Keratinocyte (primary cell): ENCODE data around the gene TRIB2. TPM values are rescaled to one million over a fixed set of nuclear protein-coding genes. Genes with fewer than 3 reads are reported as not detected.

Source experiments
- DNase-seq: peaks from one replicate; pipeline ENCODE4 v3.0.0-alpha.2; 2011; ENCODE audit warnings: low read depth, missing footprints, low spot score
- FAIRE-seq: peaks from 2 replicates; lab custom pipeline; 2011; peaks lifted over from hg19 to GRCh38; lab: Jason Lieb, UNC
- H2AFZ ChIP-seq: 2 replicates; pipeline ENCODE4 v1.6.0; 2012; ENCODE audit warnings: low read length, control low read depth, inconsistent platforms; ENCODE audit not compliant: control insufficient read depth
- H3K27ac ChIP-seq: 2 replicates; pipeline ENCODE4 v1.5.1; 2011; ENCODE audit warnings: low read length; ENCODE audit not compliant: control insufficient read depth, insufficient read depth
- H3K27me3 ChIP-seq: 3 replicates; pipeline ENCODE4 v1.6.0; 2011; ENCODE audit warnings: low read length; ENCODE audit not compliant: control insufficient read depth, insufficient read depth; ENCODE audit errors: extremely low read depth
- H3K36me3 ChIP-seq, 2 experiments: 2 replicates in 1 of 2; 3 replicates in 1 of 2; pipeline ENCODE4 v1.5.1; 2011; ENCODE audit warnings: low read length in 2 of 2, mild to moderate bottlenecking in 1 of 2; ENCODE audit not compliant: control insufficient read depth in 2 of 2, insufficient read depth in 2 of 2; ENCODE audit errors: extremely low read depth in 1 of 2
- H3K4me1 ChIP-seq: 3 replicates; pipeline ENCODE4 v1.5.1; 2011; ENCODE audit warnings: low read length; ENCODE audit not compliant: control insufficient read depth, insufficient read depth; ENCODE audit errors: extremely low read depth
- H3K4me2 ChIP-seq: 3 replicates; pipeline ENCODE4 v1.6.0; 2011; ENCODE audit warnings: low read depth, low read length; ENCODE audit not compliant: control insufficient read depth, insufficient read depth; ENCODE audit errors: extremely low read depth
- H3K4me3 ChIP-seq, 3 experiments: fragments of 200-600 bp in 1 of 3; sonication (generic) in 1 of 3; 2 replicates in 2 of 3; 3 replicates in 1 of 3; pipeline ENCODE4 v1.5.1; 2011 to 2016; ENCODE audit warnings: low read length in 3 of 3, mild to moderate bottlenecking in 3 of 3, control low read depth in 2 of 3, inconsistent platforms in 1 of 3, low read depth in 1 of 3, mixed read lengths in 1 of 3, mixed run types in 1 of 3, moderate library complexity in 1 of 3; ENCODE audit not compliant: control insufficient read depth in 2 of 3, insufficient read depth in 2 of 3; ENCODE audit errors: extremely low read depth in 1 of 3
- H3K79me2 ChIP-seq: 2 replicates; pipeline ENCODE4 v1.6.0; 2012; ENCODE audit warnings: low read length; ENCODE audit not compliant: control insufficient read depth, insufficient read depth
- H3K9ac ChIP-seq: 3 replicates; pipeline ENCODE4 v1.6.0; 2011; ENCODE audit warnings: low read length; ENCODE audit not compliant: control insufficient read depth, insufficient read depth; ENCODE audit errors: extremely low read depth
- H3K9me1 ChIP-seq: 3 replicates; pipeline ENCODE4 v1.6.0; 2011; ENCODE audit warnings: low read length; ENCODE audit not compliant: control insufficient read depth, insufficient read depth; ENCODE audit errors: extremely low read depth
- H3K9me3 ChIP-seq: 2 replicates; pipeline ENCODE4 v1.5.1; 2012; ENCODE audit warnings: low read depth, low read length; ENCODE audit not compliant: control insufficient read depth
- H4K20me1 ChIP-seq: 3 replicates; pipeline ENCODE4 v1.6.0; 2011; ENCODE audit warnings: low read length; ENCODE audit not compliant: control insufficient read depth, insufficient read depth; ENCODE audit errors: extremely low read depth
- EZH2 ChIP-seq: IDR thresholded peaks from one replicate; pipeline ENCODE4 v1.6.1; 2012; ENCODE audit warnings: inconsistent platforms, mild to moderate bottlenecking, low read length, moderate library complexity
- dilution Hi-C: fragments of 300-500 bp; cut with MboI; formaldehyde crosslinking; loops from one replicate; pipeline ENCODE4 v1.7.0; 2020; ENCODE audit warnings: low sequenced_read_pairs; ENCODE audit not compliant: extremely low pct_ligation_motif_present
- polyA plus RNA-seq, 5 experiments: library from polyadenylated mRNA; depleted of rRNA in 3 of 5; stranded (reverse) in 3 of 5; stranded (forward) in 1 of 5; unstranded in 1 of 5; fragments of >200 nt; gene quantifications; 1 replicate in 1 of 5; 2 replicates in 3 of 5; 3 replicates in 1 of 5; pipeline versions ENCODE4 v1.2.1 to v1.2.3, GENCODE V29; 2011 to 2012; ENCODE audit warnings: missing spikeins in 2 of 5, low read depth in 1 of 5, low replicate concordance in 1 of 5
- TF ChIP-seq, protein P1 (sequence below), 3 experiments: IDR thresholded peaks in 1 of 3; conservative IDR thresholded peaks in 1 of 3; optimal IDR thresholded peaks in 1 of 3; 2 replicates in 2 of 3; 3 replicates in 1 of 3; pipeline versions ENCODE3 to v1.5.1; 2011; ENCODE audit warnings: low read length in 3 of 3, mild to moderate bottlenecking in 3 of 3, moderate library complexity in 2 of 3, control low read depth in 1 of 3, inconsistent platforms in 1 of 3; ENCODE audit not compliant: insufficient read depth in 2 of 3; ENCODE audit errors: extremely low read depth in 1 of 3

Gene TRIB2
- polyA plus RNA-seq, 1 donor (not counting 4 experiments of a cell fraction or from before 2014, with no cell fraction given) = 7.7 TPM

- H3K9ac ChIP-seq = no peak overlapping the region
- peaks cover 10% of the 10 kb centered on the region for H3K4me1 ChIP-seq
- no peak overlapping the region for H2AFZ ChIP-seq
- H3K9me3 ChIP-seq = no peaks in the 10 kb centered on the region
- H3K27me3 ChIP-seq = no peaks in the 10 kb centered on the region
- H3K79me2 ChIP-seq = no peaks in the 10 kb centered on the region
- H3K27ac ChIP-seq = no peak overlapping the region
- no peaks in the 10 kb centered on the region for H3K9me1 ChIP-seq
- peak overlapping the region; percentile 68 for H3K4me2 ChIP-seq
- no peaks in the 10 kb centered on the region for H3K36me3 ChIP-seq
- no peak overlapping the region for H3K4me3 ChIP-seq
- no peak for TF ChIP-seq EZH2
- no peaks in the 10 kb centered on the region for H4K20me1 ChIP-seq
- DNase-seq = no peak
- FAIRE-seq = no peak
- dilution Hi-C loops = no loop called here
Observed at GRCh38 chr2:12685145-12685544, 31.6 kb upstream of the TRIB2 start.

DNA sequence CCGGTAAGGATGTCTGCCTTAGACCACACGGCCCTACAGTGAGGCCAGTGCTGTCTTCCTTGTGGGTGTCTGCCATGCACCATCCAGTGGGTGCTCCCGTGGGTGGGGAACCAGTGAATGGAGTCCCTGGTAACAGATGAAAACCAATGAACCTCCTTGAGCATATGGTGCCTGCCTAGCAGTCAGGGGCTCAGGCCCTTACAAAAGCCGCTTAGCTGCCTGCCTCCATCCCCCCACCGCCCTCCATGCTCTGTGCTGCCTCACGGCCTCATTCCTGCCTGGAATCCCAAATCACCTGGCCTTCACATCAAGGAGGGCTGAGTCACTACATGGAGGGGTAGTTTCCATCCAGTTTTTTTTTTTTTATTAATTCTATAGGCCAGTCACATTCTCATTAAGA lies 30.8 kb upstream of the TRIB2 start:
- no peak for FAIRE-seq
- H3K4me3 ChIP-seq = no peak overlapping the region

More for the DNA sequence above, 30.8 kb upstream of the TRIB2 start:
- H2AFZ ChIP-seq = no peak overlapping the region
- no peaks in the 10 kb centered on the region for H3K36me3 ChIP-seq
- H3K9me1 ChIP-seq = no peaks in the 10 kb centered on the region
- H3K9me3 ChIP-seq = no peaks in the 10 kb centered on the region
- TF ChIP-seq EZH2 = no peak
- TF ChIP-seq, protein P1, sequence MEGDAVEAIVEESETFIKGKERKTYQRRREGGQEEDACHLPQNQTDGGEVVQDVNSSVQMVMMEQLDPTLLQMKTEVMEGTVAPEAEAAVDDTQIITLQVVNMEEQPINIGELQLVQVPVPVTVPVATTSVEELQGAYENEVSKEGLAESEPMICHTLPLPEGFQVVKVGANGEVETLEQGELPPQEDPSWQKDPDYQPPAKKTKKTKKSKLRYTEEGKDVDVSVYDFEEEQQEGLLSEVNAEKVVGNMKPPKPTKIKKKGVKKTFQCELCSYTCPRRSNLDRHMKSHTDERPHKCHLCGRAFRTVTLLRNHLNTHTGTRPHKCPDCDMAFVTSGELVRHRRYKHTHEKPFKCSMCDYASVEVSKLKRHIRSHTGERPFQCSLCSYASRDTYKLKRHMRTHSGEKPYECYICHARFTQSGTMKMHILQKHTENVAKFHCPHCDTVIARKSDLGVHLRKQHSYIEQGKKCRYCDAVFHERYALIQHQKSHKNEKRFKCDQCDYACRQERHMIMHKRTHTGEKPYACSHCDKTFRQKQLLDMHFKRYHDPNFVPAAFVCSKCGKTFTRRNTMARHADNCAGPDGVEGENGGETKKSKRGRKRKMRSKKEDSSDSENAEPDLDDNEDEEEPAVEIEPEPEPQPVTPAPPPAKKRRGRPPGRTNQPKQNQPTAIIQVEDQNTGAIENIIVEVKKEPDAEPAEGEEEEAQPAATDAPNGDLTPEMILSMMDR (optimal IDR thresholded peaks at IDR 0.05 in 1 of 3, IDR thresholded peaks at IDR 0.05 in 1 of 3, conservative IDR thresholded peaks at IDR 0.05 in 1 of 3; ENCODE audit: extremely low read depth in 1 of 3, insufficient read depth in 2 of 3, low read length in 3 of 3) = no peak
- H3K79me2 ChIP-seq = no peaks in the 10 kb centered on the region
- no peak overlapping the region for H3K9ac ChIP-seq
- peaks cover 10% of the 10 kb centered on the region for H3K4me1 ChIP-seq
- H3K27ac ChIP-seq = no peak overlapping the region
- dilution Hi-C loops = no loop called here
- no peak for DNase-seq
- no peaks in the 10 kb centered on the region for H4K20me1 ChIP-seq
- H3K27me3 ChIP-seq = no peaks in the 10 kb centered on the region
- no peak overlapping the region for H3K4me2 ChIP-seq
